Activated effector memory CD4-positive, alpha-beta T cell treated with anti-CD3 and anti-CD28 coated beads, Interleukin-2, amount 50 U/mL, for 16 hours (primary cell): ENCODE results near the gene COX7A1.
"Not testable (repeated sequence)": the region's sequence is repeated elsewhere in the genome, so short reads cannot be mapped to it uniquely, and the experiment has no call there.

Source experiments
- DNase-seq: peaks from one replicate; pipeline ENCODE4 v3.0.0-alpha.2; 2020

Gene COX7A1

DNA sequence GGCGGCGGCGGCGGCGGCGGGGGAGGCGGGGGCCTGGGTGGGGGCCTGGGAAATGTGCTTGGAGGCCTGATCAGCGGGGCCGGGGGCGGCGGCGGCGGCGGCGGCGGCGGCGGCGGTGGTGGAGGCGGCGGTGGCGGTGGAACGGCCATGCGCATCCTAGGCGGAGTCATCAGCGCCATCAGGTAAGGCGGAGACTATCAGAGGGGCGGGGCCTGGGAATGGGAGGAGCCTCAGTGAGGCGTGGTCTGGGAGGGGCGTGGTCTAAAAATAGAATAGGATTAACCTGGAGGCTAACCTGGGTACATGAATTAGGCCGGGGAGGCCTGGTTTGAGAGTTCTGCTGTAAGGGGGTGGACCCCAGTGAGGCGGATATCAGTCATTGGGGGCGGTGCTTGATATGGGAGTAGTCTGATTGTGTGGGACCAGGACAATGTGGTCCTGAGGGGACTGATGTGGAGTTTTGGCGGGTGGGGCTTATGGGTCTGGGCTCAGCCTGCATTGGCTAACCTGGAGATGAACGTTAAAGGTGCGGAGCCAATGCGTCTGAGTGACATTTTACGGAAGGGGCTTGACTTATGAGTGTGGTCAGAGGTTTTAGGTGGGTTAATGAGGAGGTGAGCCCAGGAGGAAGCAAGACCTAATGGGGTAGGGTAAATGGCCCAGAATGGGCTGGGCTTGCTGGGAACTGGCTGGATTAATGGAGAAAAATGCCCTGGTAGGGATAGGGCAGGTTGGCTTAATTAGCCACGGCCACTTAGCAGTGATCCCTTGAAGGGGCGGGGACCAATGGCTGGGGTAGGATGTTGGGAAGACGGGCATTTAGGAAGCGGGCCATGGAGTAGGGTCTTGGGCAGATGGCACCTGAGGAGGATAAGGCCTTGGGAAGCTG lies 11.0 kb downstream of the COX7A1 start:
- peak; percentile 96 for DNase-seq

DNA sequence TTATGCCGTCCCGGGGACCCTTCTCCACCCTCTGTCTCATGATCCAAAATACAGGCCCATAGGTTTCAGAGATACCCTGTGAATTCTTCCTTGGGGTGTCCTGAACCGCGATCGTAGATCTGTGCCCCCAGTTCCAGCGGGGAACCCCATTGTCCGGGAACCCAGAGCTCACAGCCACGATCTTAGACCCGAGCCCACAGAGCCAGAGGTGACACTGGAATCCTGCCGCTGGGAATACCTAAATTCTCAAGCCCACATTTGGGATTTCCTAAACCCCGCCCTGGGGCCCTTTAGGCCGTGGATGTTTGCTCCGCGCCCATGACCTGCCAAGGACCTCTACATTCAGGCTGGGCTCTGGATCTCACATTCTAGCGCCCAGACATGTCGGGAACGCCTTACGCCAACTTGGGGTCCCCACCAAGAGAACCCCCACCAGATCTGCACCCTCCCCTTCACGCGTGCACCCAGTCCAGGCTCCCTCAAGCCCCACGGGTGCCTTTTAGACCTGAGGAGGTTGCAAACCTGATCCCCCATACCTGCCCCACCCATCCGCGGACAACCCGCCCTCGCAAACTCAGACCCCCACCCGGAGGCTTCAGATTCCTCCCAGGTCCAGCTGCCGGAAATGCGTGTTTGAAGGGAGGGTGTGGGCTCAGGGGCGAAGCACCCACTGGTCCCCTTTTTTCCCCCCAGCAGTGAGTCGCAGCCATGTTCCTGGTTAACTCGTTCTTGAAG lies 11.8 kb downstream of the COX7A1 start:
- DNase-seq: peak; percentile 77

- peak; percentile 97 for DNase-seq
Measured at GRCh38 chr19:36139473-36140303, 12.6 kb downstream of the COX7A1 start, which contains the start of gene CAPNS1. CAPNS1 (plus strand) TSS chr19:36140066; CDS start chr19:36141012, 946 bp downstream.

DNA sequence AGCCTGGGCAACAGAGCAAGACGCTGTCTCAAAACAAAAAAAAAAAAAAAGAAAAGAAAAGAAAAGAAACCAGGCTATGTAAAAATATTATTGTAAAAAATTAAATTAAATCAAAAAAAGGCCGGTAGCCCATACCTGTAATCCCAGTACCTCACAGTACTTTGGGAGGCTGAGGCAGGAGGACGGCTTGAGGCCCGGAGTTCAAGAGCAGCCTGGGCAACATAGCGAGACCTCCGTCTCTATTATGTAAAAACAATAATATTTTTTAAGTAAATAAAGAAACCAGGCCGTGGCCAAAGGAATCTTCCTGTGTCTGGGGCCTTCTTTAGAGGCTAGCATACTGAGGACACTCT lies 13.2 kb downstream of the COX7A1 start:
- DNase-seq: no peak

GRCh38 chr19:36136964-36137686 lies 15.1 kb downstream of the COX7A1 start:
- no peak for DNase-seq

DNA sequence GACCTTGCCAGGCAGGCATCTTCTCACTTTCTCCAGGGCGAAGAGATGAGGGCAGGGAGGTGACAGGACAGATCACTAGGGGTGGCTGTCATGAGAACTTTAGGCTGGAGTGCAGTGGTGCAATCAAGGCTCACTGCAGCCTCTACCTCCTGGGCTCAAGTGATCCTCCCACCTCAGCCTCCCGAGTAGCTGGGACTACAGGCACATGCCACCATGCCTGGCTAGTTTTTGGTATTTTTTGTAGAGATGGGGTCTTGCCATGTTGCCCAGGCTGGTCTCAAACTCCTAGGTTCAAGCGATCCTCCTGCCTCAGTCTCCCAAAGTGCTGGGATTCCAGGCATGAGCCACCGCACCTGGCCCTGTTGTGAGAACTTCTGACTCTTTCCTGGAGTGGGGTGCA lies 17.4 kb downstream of the COX7A1 start:
- not testable (repeated sequence) for DNase-seq

- DNase-seq: not testable (repeated sequence)
Measured at GRCh38 chr19:36131221-36131620, 21.0 kb downstream of the COX7A1 start.

GRCh38 chr19:36128392-36128736 lies 23.9 kb downstream of the COX7A1 start:
- no peak for DNase-seq

DNA sequence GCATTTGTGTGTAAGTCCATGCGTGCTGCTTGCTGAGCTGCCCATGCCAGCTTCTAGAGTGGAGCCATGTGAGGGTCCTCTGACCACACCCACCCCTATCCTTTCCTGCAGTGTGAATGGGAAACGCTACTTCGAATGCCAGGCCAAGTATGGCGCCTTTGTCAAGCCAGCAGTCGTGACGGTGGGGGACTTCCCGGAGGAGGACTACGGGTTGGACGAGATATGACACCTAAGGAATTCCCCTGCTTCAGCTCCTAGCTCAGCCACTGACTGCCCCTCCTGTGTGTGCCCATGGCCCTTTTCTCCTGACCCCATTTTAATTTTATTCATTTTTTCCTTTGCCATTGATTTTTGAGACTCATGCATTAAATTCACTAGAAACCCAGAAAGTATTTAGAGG lies 26.7 kb downstream of the COX7A1 start:
- no peak for DNase-seq

DNA sequence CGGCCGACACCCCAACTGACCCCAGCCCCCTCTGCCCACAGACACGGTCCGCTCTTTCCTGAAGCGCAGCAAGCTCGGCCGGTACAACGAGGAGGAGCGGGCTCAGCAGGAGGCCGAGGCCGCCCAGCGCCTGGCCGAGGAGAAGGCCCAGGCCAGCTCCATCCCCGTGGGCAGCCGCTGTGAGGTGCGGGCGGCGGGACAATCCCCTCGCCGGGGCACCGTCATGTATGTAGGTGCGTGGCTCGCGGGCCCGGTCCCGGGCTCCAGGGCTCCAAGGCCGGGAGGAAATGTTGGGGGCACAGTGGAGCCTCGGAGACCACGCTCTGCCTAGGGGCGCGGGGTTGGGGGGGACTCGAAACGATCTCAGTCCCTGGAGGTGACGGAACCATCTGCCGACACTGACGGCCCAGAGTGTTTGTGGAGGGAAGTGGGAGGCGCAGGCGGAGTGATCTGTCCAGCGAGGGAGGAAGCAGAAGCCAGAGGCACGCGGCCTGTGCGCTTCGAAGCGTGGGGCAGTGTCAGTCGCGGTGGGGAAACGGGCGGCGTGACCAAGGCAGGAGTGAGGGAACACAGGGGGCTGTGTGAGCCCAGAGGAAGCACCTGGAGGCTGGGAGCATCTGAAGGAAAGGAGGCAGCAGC lies 30.6 kb downstream of the COX7A1 start:
- no peak for DNase-seq

DNA sequence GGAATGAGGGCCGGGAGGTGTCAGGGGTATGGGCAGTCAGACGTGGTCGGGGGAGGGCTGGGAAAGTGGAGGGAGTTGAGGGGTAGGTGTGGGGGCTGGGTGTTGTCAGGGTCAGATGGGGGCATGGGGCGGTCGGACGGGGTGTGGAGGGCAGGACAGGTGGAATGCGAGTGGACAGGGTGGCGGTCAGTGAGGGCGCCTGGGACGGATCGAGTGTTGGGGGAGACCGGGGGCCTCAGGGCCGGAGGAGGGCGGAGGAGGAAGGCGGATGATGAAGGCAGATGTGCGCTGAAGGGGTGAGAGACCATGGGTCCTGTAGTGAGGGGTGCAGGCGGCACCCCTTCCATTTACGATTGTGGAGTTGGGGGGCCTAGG lies 31.3 kb downstream of the COX7A1 start:
- DNase-seq: no peak

- DNase-seq: no peak
Measured at GRCh38 chr19:36120092-36120983, 31.9 kb downstream of the COX7A1 start.

- no peak for DNase-seq
Measured at GRCh38 chr19:36116344-36116637, 36.0 kb downstream of the COX7A1 start.

DNA sequence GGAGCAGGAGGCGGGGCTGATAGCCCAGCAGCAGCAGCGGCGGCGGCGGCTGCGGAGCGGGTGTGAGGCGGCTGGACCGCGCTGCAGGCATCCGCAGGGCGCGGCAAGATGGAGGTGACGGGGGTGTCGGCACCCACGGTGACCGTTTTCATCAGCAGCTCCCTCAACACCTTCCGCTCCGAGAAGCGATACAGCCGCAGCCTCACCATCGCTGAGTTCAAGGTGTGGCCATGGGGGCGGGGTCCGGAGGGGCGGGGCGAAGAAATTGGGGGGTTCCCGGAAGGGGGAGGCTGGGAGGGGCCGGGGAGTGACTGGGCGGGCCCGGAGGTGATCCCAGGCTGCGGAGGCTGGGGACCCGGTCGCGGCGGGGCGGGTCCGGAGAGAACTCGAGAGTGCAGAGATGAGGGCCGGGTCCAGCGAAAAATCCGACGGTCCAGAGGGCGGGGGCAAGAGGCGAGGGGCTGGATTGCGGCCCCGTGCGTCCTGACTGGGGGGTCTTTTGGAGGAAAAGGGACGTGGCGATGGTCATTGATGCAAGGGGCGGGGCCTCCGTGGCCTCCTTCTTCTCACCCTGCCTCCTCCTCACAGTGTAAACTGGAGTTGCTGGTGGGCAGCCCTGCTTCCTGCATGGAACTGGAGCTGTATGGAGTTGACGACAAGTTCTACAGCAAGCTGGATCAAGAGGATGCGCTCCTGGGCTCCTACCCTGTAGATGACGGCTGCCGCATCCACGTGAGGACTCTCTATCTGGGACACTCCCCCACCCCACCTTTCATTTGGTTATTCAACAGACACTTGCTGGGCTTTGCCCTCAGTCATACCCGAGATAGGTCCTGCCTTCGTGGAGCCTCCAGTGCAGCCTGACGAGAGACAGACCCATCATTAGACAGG lies 36.5 kb downstream of the COX7A1 start, which contains the start of gene TBCB:
Gene TBCB, plus strand, starts transcription at position 16 of the 891 bp plus-strand sequence. Its CDS starts 93 bp downstream, at position 109.
- peak; percentile 95 for DNase-seq

DNA sequence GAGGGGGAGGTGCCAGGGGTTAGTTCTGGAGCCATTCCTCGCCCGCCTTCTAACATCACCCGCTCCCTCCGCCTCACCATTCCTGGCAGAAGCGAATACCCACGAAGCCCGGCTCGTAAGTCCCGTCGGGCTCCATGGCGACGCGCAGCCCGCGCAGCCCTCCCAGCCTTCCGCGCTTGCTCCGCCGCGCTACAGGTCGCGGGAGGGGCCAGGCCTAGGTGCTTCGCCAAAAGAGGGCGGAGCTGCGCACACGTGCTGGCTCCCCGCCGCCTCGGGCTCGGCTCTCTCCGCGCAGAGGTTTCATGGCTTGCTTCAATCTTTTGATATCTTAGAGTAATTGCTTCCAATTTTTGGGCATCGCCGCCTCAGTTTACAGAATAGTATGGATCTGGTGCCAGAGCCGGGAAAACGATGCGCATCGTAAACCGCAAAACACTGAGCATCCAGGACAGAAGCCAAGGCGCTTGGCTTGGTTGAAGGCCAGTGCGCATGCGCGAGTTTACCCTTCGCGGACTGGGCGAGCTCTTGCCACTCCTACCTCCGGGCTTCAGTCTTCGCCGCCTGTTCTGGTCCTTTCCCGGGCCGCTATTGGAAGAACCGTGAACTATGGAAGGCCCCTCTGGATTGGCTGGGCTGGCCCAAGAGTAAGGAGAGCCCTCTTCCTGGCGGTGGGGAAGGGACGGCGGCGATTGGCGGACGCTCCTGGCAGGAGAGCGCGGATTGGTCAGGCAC lies 37.4 kb downstream of the COX7A1 start, which contains the start of gene POLR2I:
Gene POLR2I, minus strand, starts transcription at position 155 of the 732 bp plus-strand sequence. Its CDS starts 19 bp downstream, at position 136.
- peak; percentile 99 for DNase-seq

- no peak for DNase-seq
Measured at GRCh38 chr19:36113894-36114720, 38.1 kb downstream of the COX7A1 start.

DNA sequence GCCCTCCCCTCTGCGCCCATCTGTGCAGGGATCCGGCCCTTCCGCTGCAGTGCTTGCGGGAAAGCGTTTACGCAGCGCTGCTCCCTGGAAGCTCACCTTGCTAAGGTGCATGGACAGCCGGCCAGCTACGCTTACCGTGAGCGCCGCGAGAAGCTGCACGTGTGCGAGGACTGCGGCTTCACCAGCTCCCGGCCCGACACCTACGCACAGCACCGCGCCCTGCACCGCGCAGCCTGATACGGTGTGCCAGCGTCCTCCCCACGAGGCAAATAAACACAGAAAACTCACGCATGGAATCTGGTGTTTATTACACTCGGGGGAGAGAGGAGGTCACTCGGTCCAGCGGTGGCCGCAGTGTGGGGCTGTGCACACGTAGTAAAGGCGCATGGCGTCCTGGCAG lies 38.8 kb downstream of the COX7A1 start:
- DNase-seq: no peak

GRCh38 chr19:36112678-36113077 lies 39.6 kb downstream of the COX7A1 start:
- DNase-seq: no peak
